ENCODE results near the gene USP14. TPM values are rescaled to one million over a fixed set of nuclear protein-coding genes. Genes with fewer than 3 reads are reported as not detected.
A peak's percentile ranks its signal among the peaks of the same experiment; 100 is the strongest.
"Not testable (repeated sequence)": the region's sequence is repeated elsewhere in the genome, so short reads cannot be mapped to it uniquely, and the experiment has no call there.

The USP14 gene
- total and polyA plus RNA-seq, 7 experiments from 2014 or later = 34.0 to 70.6 (median 43.5) TPM

- H3K27me3 ChIP-seq (ENCODE audit: control insufficient read depth in 2 of 2, insufficient read depth in 2 of 2, low read length in 2 of 2) = no peaks in the 10 kb centered on the region
- H3K27me3 Mint-ChIP-seq = peaks cover 0 to 3% (median 0%) of the 10 kb centered on the region in 5 donors
- peak overlapping the region; percentile 82 for H3K27ac ChIP-seq (ENCODE audit: low read depth, low read length)
- peak overlapping the region; percentile 79 to 91 (median 89) for H3K4me3 Mint-ChIP-seq
- H3K4me3 ChIP-seq (ENCODE audit: low read length) = peak overlapping the region; percentile 36
- peaks cover 0 to 5% of the 10 kb centered on the region in 2 donors for H3K4me1 ChIP-seq (ENCODE audit: control insufficient read depth in 2 of 2, insufficient read depth in 2 of 2, low read length in 2 of 2)
- ChIA-PET POLR2A (no interaction called here), CTCF (no interaction called here)
- peaks cover 4 to 14% (median 7%) of the 10 kb centered on the region in 7 donors for H3K4me1 Mint-ChIP-seq
- no peak for ATAC-seq
- peaks cover 16 to 38% (median 33%) of the 10 kb centered on the region in 11 donors for H3K9me3 Mint-ChIP-seq
- H3K27ac Mint-ChIP-seq = peak overlapping the region; percentile 85 to 99 (median 90)
- intact Hi-C loops (cut with micrococcal nuclease) = loop anchor here (1.0 to 5.0 kb wide), 6 partner anchors 47 to 701 kb away; partner anchors contain the start of genes ENOSF1 (in 2 of the 2), THOC1 (in 2 of the 2), USP14 (in 2 of the 2) and YES1 (in 1 of the 2)
- no peaks in the 10 kb centered on the region for H3K36me3 ChIP-seq (ENCODE audit: control insufficient read depth in 2 of 3, insufficient read depth in 3 of 3, low read length in 3 of 3)
- peaks cover 0 to 26% (median 0%) of the 10 kb centered on the region in 5 donors for H3K36me3 Mint-ChIP-seq
- DNase-seq = peak; percentile 60 to 77 (median 75)
- no peaks in the 10 kb centered on the region for H3K9me3 ChIP-seq (ENCODE audit: control insufficient read depth in 2 of 3, low read length in 3 of 3)
These were observed 46.9 kb upstream of the USP14 start for GRCh38 chr18:111306-112014.

DNA sequence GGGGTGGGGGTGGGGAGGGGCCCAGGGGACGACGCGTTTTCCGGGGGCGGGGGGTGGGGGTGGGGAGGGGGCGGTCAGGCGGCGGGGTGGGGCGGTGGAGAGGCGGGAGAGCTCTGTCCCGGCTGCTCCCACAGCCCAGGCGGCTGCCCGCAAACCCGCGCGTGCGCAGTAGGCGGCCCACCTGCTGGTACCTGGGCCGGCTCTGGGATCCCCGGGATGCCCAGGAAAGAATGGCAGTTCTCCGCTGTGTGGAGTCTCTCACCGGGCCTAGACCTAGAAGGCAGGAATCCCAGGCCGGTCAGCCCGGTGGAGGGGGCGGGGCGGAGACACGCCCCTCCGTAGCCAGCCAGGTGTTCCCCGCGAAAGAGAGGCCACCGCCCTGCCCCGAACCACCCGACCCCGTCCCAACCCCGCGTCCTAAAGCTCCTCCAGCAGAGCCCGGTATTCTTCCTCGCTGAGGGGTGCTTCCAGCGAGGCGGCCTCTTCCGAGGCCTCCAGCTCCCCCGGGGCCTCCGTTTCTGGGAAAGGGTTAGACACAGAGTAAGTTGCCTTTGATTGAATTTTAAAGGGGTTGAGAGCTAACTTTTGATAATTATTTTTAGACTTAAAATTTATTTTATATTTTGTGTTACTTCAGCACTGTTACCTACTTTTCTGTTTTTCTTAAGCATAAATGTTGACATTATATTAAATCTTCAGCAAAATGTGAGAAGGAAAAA, 46.2 kb upstream of the USP14 start:
- intact Hi-C loops (cut with micrococcal nuclease) = loop anchor here (5.0 kb wide), 3 partner anchors 155 to 600 kb away; partner anchors contain the start of genes ENOSF1 (in 2 of the 2) and THOC1 (in 2 of the 2)
- peak overlapping the region in 3 of 9 donors; percentile 50 to 85 (median 66) for H3K27ac Mint-ChIP-seq
- peaks cover 4 to 14% (median 7%) of the 10 kb centered on the region in 7 donors for H3K4me1 Mint-ChIP-seq
- H3K27ac ChIP-seq (ENCODE audit: low read depth, low read length) = peak overlapping the region; percentile 82
- H3K9me3 ChIP-seq (ENCODE audit: control insufficient read depth in 2 of 3, low read length in 3 of 3); CTCF ChIA-PET; H3K27me3 ChIP-seq (ENCODE audit: control insufficient read depth in 2 of 2, insufficient read depth in 2 of 2, low read length in 2 of 2); H3K4me1 ChIP-seq (ENCODE audit: control insufficient read depth in 2 of 2, insufficient read depth in 2 of 2, low read length in 2 of 2); H3K27me3 Mint-ChIP-seq; H3K36me3 ChIP-seq (ENCODE audit: control insufficient read depth in 2 of 3, insufficient read depth in 3 of 3, low read length in 3 of 3); POLR2A ChIA-PET; H3K4me3 ChIP-seq (ENCODE audit: low read length); ATAC-seq: not testable (repeated sequence)
- peak overlapping the region in 4 of 10 donors; percentile 12 to 69 (median 50) for H3K4me3 Mint-ChIP-seq
- H3K36me3 Mint-ChIP-seq = peaks cover 0 to 21% (median 0%) of the 10 kb centered on the region in 5 donors
- peaks cover 16 to 33% (median 27%) of the 10 kb centered on the region in 11 donors for H3K9me3 Mint-ChIP-seq
- DNase-seq = peak in 7 of 9 donors; percentile 26 to 52 (median 42)

- ATAC-seq; H3K9me3 Mint-ChIP-seq; H3K36me3 ChIP-seq (ENCODE audit: control insufficient read depth in 2 of 3, insufficient read depth in 3 of 3, low read length in 3 of 3); H3K9me3 ChIP-seq (ENCODE audit: control insufficient read depth in 2 of 3, low read length in 3 of 3); H3K27ac Mint-ChIP-seq; DNase-seq; H3K4me1 ChIP-seq (ENCODE audit: control insufficient read depth in 2 of 2, insufficient read depth in 2 of 2, low read length in 2 of 2); H3K4me3 Mint-ChIP-seq; intact Hi-C loops (cut with micrococcal nuclease); POLR2A ChIA-PET; H3K4me1 Mint-ChIP-seq; H3K36me3 Mint-ChIP-seq; H3K27me3 Mint-ChIP-seq; CTCF ChIA-PET; H3K27ac ChIP-seq (ENCODE audit: low read depth, low read length); H3K4me3 ChIP-seq (ENCODE audit: low read length); H3K27me3 ChIP-seq (ENCODE audit: control insufficient read depth in 2 of 2, insufficient read depth in 2 of 2, low read length in 2 of 2): not testable (repeated sequence)
These were observed 37.7 kb upstream of the USP14 start for GRCh38 chr18:120539-121260.

GRCh38 chr18:135045-135444, 23.3 kb upstream of the USP14 start:
- Mint-ChIP-seq H3K4me3 (no peak overlapping the region), H3K36me3 (peaks cover 0 to 2% (median 0%) of the 10 kb centered on the region in 5 donors), H3K4me1 (peaks cover 0 to 4% (median 0%) of the 10 kb centered on the region in 7 donors), H3K27me3 (no peaks in the 10 kb centered on the region), H3K27ac (no peak overlapping the region), H3K9me3 (peaks cover 0 to 7% (median 3%) of the 10 kb centered on the region in 11 donors)
- Histone ChIP-seq H3K27ac (ENCODE audit: low read depth, low read length) (no peak overlapping the region), H3K27me3 (ENCODE audit: control insufficient read depth in 2 of 2, insufficient read depth in 2 of 2, low read length in 2 of 2) (no peaks in the 10 kb centered on the region), H3K4me3 (ENCODE audit: low read length) (no peak overlapping the region), H3K4me1 (ENCODE audit: control insufficient read depth in 2 of 2, insufficient read depth in 2 of 2, low read length in 2 of 2) (no peaks in the 10 kb centered on the region), H3K36me3 (ENCODE audit: control insufficient read depth in 2 of 3, insufficient read depth in 3 of 3, low read length in 3 of 3) (no peaks in the 10 kb centered on the region), H3K9me3 (ENCODE audit: control insufficient read depth in 2 of 3, low read length in 3 of 3) (no peaks in the 10 kb centered on the region)
- ChIA-PET CTCF (interaction anchor here (0.5 kb wide), 1 partner anchor 32 kb away, joined by 4 read pairs; no protein-coding TSS in a partner anchor), POLR2A (no interaction called here)
- ATAC-seq (no peak), DNase-seq (no peak)
- intact Hi-C loops (cut with micrococcal nuclease) = no loop called here

DNA sequence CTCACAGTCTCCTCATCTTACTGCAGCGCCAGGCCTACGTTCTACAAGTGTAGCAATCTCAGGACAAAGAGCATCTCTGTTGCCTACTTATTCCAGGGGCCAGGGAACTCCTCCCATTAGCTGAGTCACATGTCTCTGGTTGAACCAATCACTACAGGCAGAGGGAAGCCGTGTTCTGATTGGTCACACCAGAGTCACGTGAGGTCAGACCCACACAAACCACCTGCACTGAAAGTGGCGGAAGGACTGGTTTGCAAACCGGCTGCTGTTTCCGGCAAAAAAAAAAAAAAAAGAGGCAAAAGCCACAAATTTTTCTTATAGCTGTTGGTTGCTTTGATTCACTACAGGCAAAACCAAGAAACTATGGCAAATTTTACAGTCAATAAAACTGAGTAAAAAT, 21.9 kb upstream of the USP14 start:
- Histone ChIP-seq H3K27me3 (ENCODE audit: control insufficient read depth in 2 of 2, insufficient read depth in 2 of 2, low read length in 2 of 2) (no peaks in the 10 kb centered on the region), H3K4me1 (ENCODE audit: control insufficient read depth in 2 of 2, insufficient read depth in 2 of 2, low read length in 2 of 2) (no peaks in the 10 kb centered on the region), H3K9me3 (ENCODE audit: control insufficient read depth in 2 of 3, low read length in 3 of 3) (no peaks in the 10 kb centered on the region), H3K36me3 (ENCODE audit: control insufficient read depth in 2 of 3, insufficient read depth in 3 of 3, low read length in 3 of 3) (no peaks in the 10 kb centered on the region), H3K27ac (ENCODE audit: low read depth, low read length) (no peak overlapping the region), H3K4me3 (ENCODE audit: low read length) (no peak overlapping the region)
- POLR2A ChIA-PET = no interaction called here
- Mint-ChIP-seq H3K36me3 (no peaks in the 10 kb centered on the region), H3K9me3 (peaks cover 0 to 4% (median 0%) of the 10 kb centered on the region in 11 donors), H3K4me1 (peaks cover 0 to 4% (median 0%) of the 10 kb centered on the region in 7 donors), H3K27me3 (peaks cover 0 to 4% (median 0%) of the 10 kb centered on the region in 5 donors), H3K27ac (peak overlapping the region in 4 of 9 donors; percentile 17 to 76 (median 61)), H3K4me3 (no peak overlapping the region)
- intact Hi-C loops (cut with micrococcal nuclease) = no loop called here
- peak; percentile 66 for ATAC-seq
- DNase-seq = peak in 6 of 9 donors; percentile 24 to 53 (median 37)
- CTCF ChIA-PET = no interaction called here

DNA sequence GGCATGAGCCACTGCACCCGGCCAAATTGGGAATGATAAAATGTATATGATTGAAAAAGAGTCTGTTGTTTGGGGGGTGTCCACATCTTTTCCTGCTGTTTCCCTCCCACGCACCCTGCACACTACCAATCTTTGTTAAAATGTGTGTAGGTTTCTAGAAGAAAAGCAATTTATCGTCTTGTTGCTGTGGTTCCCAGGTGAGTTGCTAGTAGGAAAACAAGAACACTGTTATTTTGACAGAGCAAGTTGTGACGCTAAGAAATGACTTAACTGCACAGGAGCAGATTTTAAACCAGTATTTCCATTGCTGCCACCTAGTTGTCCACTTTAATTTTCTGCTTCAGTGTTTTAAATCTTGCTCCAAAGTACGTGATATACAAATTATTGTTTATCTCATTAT, 21.0 kb upstream of the USP14 start:
- no peaks in the 10 kb centered on the region for H3K36me3 Mint-ChIP-seq
- POLR2A ChIA-PET = no interaction called here
- peaks cover 0 to 7% (median 0%) of the 10 kb centered on the region in 5 donors for H3K27me3 Mint-ChIP-seq
- no peaks in the 10 kb centered on the region for H3K4me1 ChIP-seq (ENCODE audit: control insufficient read depth in 2 of 2, insufficient read depth in 2 of 2, low read length in 2 of 2)
- CTCF ChIA-PET = no interaction called here
- no peaks in the 10 kb centered on the region for H3K36me3 ChIP-seq (ENCODE audit: control insufficient read depth in 2 of 3, insufficient read depth in 3 of 3, low read length in 3 of 3)
- ATAC-seq (no peak), DNase-seq (no peak)
- intact Hi-C loops (cut with micrococcal nuclease) = no loop called here
- H3K27ac Mint-ChIP-seq = no peak overlapping the region
- peaks cover 0 to 4% (median 0%) of the 10 kb centered on the region in 7 donors for H3K4me1 Mint-ChIP-seq
- H3K4me3 Mint-ChIP-seq = no peak overlapping the region
- H3K9me3 ChIP-seq (ENCODE audit: control insufficient read depth in 2 of 3, low read length in 3 of 3) = no peaks in the 10 kb centered on the region
- no peak overlapping the region for H3K4me3 ChIP-seq (ENCODE audit: low read length)
- no peak overlapping the region for H3K27ac ChIP-seq (ENCODE audit: low read depth, low read length)
- peaks cover 0 to 3% (median 0%) of the 10 kb centered on the region in 11 donors for H3K9me3 Mint-ChIP-seq
- H3K27me3 ChIP-seq (ENCODE audit: control insufficient read depth in 2 of 2, insufficient read depth in 2 of 2, low read length in 2 of 2) = no peaks in the 10 kb centered on the region

All from naive thymus-derived CD4-positive, alpha-beta T cell (primary cell).